Upper lobe of left lung (tissue), 6 donors: ENCODE measurements around the gene ENAH. TPM values are rescaled to one million over a fixed set of nuclear protein-coding genes. Genes with fewer than 3 reads are reported as not detected.
"Not testable (repeated sequence)": the region's sequence is repeated elsewhere in the genome, so short reads cannot be mapped to it uniquely, and the experiment has no call there.

Experiments used
- ATAC-seq, 2 donors: fragments of 200-7000 bp; cut with Tn5 transposase; one replicate each; pipeline ENCODE4 v1.9.1; 2022; ENCODE audit warnings: mild to moderate bottlenecking in 2 of 2, moderate library complexity in 2 of 2; ENCODE audit not compliant: low FRiP score in 2 of 2
- DNase-seq, 2 donors: peaks; one replicate each; pipeline ENCODE4 v3.0.0-alpha.2; 2019 to 2020
- H3K27ac ChIP-seq, 4 donors: fragments of 200-600 bp; sonication (generic); one replicate each; pipeline ENCODE4 v1.5.1; 2016 to 2019
- H3K27me3 ChIP-seq, 4 donors: fragments of 200-600 bp; sonication (generic); one replicate each; pipeline ENCODE4 v1.5.1; 2017 to 2019
- H3K36me3 ChIP-seq, 4 donors: fragments of 200-600 bp; sonication (generic); one replicate each; pipeline ENCODE4 v1.5.1; 2016 to 2019
- H3K4me1 ChIP-seq, 4 donors: fragments of 200-600 bp; sonication (generic); one replicate each; pipeline ENCODE4 v1.5.1; 2018 to 2019
- H3K4me3 ChIP-seq, 4 donors: fragments of 200-600 bp; sonication (generic); one replicate each; pipeline ENCODE4 v1.5.1; 2017 to 2019; ENCODE audit warnings: mild to moderate bottlenecking in 2 of 4, moderate library complexity in 1 of 4
- H3K9me3 ChIP-seq, 4 donors: fragments of 200-600 bp; sonication (generic); one replicate each; pipeline ENCODE4 v1.5.1; 2018 to 2019
- EP300 ChIP-seq, 4 donors: sonication (generic); formaldehyde crosslinking; IDR thresholded peaks; one replicate each; pipeline ENCODE4 v1.5.1; 2017; ENCODE audit warnings: antibody characterized with exemption in 4 of 4, control low read depth in 2 of 4
- POLR2A ChIP-seq, 4 donors: fragments of 450-650 bp; IDR thresholded peaks; one replicate each; pipeline ENCODE4 v1.5.1; 2016 to 2017; ENCODE audit warnings: antibody characterized with exemption in 4 of 4, mild to moderate bottlenecking in 2 of 4
- POLR2AphosphoS5 ChIP-seq, 2 donors: sonication (generic); formaldehyde crosslinking; IDR thresholded peaks; one replicate each; pipeline ENCODE4 v1.5.1; 2017; ENCODE audit warnings: antibody characterized with exemption in 2 of 2
- WGBS, 2 donors: methylation state at CpG; one replicate each; pipeline ENCODE4 v1.1.5; 2017 to 2018; 5-methylcytosine and 5-hydroxymethylcytosine counted together
- total RNA-seq, 6 donors: library from RNA; depleted of rRNA in 4 of 6; stranded (reverse); fragments of >200 nt in 4 of 6; gene quantifications; one replicate each; pipeline versions ENCODE4 v1.1.0 to v1.2.1, GENCODE V29; 2016 to 2021
- TF ChIP-seq, protein P1 (sequence below), 6 experiments: fragments of 450-650 bp in 4 of 6; fragments of 200-600 bp in 2 of 6; sonication (generic) in 2 of 6; IDR thresholded peaks; one replicate each; pipeline ENCODE4 v1.5.1; 2016 to 2019; ENCODE audit warnings: antibody characterized with exemption in 6 of 6
- donor health status: DM: no; HTN: no; CAD: no; lungs with moderate emphysema.
- donor health status: DM: no; HTN: yes; CAD: no; lungs with severe emphysema.

ENAH gene
- total RNA-seq, 6 donors from 2014 or later = 10.5 to 70.3 (median 33.8) TPM

DNA sequence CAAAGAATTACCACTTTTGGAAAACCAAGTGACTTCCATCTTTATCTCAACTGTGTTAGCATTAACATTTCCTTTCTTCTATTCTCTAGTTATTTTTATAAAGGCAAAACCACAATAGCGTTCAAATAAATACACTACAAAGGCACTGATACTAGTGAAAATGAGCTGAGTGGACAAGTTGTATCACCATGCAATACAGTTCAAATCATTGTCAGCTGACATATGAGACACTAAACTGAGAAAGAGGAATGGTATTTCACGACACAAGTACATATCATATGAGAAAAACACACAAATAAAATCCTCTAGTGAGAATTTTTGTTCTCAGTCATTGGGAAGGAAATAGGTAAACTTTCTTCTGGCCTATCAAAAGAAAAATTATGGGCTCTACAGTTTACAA is 26.2 kb downstream of the ENAH start:
- 55 to 68% methylated on average over 2 of the region's 2 CpGs for WGBS, 2 donors
- Histone ChIP-seq H3K27me3 (no peaks in the 10 kb centered on the region), H3K27ac (no peak overlapping the region), H3K4me1 (peaks cover 6 to 29% (median 14%) of the 10 kb centered on the region in 4 donors), H3K9me3 (no peaks in the 10 kb centered on the region), H3K36me3 (no peaks in the 10 kb centered on the region), H3K4me3 (no peak overlapping the region)
- no peak for ATAC-seq
- TF ChIP-seq EP300 (IDR thresholded peaks at IDR 0.05) = no peak
- TF ChIP-seq, protein P1, sequence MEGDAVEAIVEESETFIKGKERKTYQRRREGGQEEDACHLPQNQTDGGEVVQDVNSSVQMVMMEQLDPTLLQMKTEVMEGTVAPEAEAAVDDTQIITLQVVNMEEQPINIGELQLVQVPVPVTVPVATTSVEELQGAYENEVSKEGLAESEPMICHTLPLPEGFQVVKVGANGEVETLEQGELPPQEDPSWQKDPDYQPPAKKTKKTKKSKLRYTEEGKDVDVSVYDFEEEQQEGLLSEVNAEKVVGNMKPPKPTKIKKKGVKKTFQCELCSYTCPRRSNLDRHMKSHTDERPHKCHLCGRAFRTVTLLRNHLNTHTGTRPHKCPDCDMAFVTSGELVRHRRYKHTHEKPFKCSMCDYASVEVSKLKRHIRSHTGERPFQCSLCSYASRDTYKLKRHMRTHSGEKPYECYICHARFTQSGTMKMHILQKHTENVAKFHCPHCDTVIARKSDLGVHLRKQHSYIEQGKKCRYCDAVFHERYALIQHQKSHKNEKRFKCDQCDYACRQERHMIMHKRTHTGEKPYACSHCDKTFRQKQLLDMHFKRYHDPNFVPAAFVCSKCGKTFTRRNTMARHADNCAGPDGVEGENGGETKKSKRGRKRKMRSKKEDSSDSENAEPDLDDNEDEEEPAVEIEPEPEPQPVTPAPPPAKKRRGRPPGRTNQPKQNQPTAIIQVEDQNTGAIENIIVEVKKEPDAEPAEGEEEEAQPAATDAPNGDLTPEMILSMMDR (IDR thresholded peaks at IDR 0.05) = no peak
- no peak for DNase-seq

DNA sequence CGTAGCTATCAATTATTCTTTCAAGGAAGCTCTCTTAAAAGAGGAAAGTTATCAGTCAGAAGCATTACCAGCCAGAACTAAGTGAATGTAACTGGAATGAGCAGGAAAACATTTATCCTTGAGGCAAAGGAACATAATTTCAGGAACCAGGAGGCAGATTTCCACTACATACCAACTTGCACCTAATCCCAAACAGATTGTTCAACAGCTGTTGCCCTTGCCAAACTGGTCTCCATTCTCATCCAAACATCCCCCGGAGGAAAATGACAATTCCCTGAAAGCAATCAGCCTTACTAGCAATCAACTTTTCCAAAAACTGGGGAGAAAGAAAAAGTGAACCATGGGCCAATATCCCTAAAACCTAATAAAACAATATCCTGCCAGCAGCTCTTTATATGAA is 35.0 kb downstream of the ENAH start:
- TF ChIP-seq, protein P1 (IDR thresholded peaks at IDR 0.05) = no peak
- TF ChIP-seq EP300 (IDR thresholded peaks at IDR 0.05) (no peak), POLR2AphosphoS5 (IDR thresholded peaks at IDR 0.05) (no peak), POLR2A (IDR thresholded peaks at IDR 0.05) (no peak)
- Histone ChIP-seq H3K27ac (no peak overlapping the region), H3K4me3 (no peak overlapping the region), H3K4me1 (peaks cover 0 to 5% (median 2%) of the 10 kb centered on the region in 4 donors), H3K27me3 (no peaks in the 10 kb centered on the region), H3K9me3 (no peaks in the 10 kb centered on the region), H3K36me3 (no peaks in the 10 kb centered on the region)
- WGBS, 2 donors = 77 to 83% methylated on average over 2 of the region's 2 CpGs
- ATAC-seq (no peak), DNase-seq (no peak)

DNA sequence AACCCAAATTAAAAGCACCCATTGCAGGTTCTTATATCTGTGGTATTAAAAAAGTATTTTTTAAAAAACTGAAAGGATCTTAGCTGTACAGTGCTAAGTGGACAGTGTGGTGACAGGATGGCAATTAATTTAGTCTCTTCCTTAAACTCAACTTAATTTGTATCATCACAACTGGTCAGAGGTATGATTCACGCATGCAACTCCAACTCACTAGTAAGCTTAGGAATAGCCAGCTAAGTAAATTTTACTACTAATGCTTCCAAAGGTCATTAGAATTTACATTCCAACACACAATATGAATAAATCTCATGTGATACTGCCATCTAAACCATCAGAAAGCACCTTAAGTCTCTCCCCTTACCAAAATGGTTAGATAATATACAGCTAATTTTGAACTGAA is 35.4 kb downstream of the ENAH start:
- no peaks in the 10 kb centered on the region for H3K36me3 ChIP-seq
- WGBS, 2 donors = 79 to 94% methylated on average over 1 of the region's 1 CpG
- TF ChIP-seq, protein P1 (IDR thresholded peaks at IDR 0.05) = no peak
- H3K27ac ChIP-seq = no peak overlapping the region
- no peaks in the 10 kb centered on the region for H3K9me3 ChIP-seq
- no peaks in the 10 kb centered on the region for H3K27me3 ChIP-seq
- no peak for ATAC-seq
- H3K4me1 ChIP-seq = peaks cover 0 to 8% (median 2%) of the 10 kb centered on the region in 4 donors
- DNase-seq = no peak
- H3K4me3 ChIP-seq = no peak overlapping the region

DNA sequence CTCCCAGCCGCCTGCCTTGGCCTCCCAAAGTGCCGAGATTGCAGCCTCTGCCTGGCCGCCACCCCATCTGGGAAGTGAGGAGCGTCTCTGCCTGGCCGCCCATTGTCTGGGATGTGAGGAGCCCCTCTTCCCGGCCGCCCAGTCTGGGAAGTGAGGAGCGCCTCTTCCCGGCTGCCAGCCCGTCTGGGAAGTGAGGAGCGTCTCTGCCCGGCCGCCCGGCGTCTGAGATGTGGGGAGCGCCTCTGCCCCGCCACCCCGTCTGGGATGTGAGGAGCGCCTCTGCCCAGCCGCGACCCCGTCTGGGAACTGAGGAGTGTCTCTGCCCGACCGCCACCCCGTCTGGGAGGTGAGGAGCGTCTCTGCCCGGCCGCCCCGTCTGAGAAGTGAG is 37.5 kb downstream of the ENAH start:
- H3K27me3 ChIP-seq, H3K27ac ChIP-seq, H3K4me3 ChIP-seq, ATAC-seq, H3K9me3 ChIP-seq, H3K36me3 ChIP-seq: not testable (repeated sequence)
- WGBS, 2 donors = 94 to 98% methylated on average over 11 to 12 of the region's 29 CpGs
- H3K4me1 ChIP-seq = peaks cover 0 to 16% (median 8%) of the 10 kb centered on the region in 4 donors
- DNase-seq = peak in 1 of 2 donors; percentile 59

DNA sequence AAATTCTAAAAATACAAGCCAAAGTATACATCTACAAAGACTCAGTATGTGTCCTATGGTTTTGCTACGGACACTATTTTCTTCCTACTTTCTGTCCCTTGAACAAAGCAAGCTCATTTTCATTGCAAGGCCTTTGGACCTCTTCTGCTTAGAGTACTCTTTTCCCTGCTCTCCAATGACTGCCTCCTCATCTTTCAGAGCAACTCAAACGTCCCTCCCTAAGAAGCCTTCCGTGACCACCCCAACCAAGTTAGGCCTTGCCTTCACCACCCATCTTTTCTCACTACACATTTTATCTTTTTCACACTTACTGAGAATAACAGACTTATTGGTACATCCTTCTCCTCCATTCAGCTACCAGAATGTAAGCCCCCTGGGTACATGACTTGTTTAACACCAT is 39.9 kb downstream of the ENAH start:
- peaks cover 0 to 22% (median 10%) of the 10 kb centered on the region in 4 donors for H3K4me1 ChIP-seq
- TF ChIP-seq EP300 (IDR thresholded peaks at IDR 0.05) = no peak
- no peaks in the 10 kb centered on the region for H3K27me3 ChIP-seq
- ATAC-seq (no peak), DNase-seq (no peak)
- peak overlapping the region in 1 of 4 donors; percentile 32 for H3K27ac ChIP-seq
- no peaks in the 10 kb centered on the region for H3K36me3 ChIP-seq
- H3K4me3 ChIP-seq = no peak overlapping the region
- H3K9me3 ChIP-seq = no peaks in the 10 kb centered on the region
- WGBS, 2 donors = 71 to 75% methylated on average over 3 of the region's 3 CpGs

DNA sequence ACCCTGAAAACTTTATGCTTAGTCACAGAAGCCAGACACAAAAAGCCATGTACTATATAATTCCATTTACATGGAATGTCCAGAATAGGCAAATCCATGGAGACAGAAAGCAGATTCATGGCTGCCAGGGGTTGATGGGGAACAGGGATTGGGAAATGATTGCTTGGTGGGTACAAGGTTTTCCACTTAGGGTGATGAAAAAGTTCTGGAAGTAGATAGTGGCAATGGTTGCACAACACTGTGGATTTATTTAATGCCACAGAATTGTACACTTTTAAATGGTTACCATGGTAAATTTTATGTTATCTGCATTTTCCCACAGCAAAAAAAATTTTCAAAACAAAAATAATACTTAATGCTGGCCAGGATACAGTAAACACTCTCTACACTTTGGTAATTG is 40.6 kb downstream of the ENAH start:
- Histone ChIP-seq H3K4me3 (no peak overlapping the region), H3K36me3 (no peaks in the 10 kb centered on the region), H3K27ac (peak overlapping the region in 3 of 4 donors; percentile 32 to 52 (median 35)), H3K9me3 (no peaks in the 10 kb centered on the region), H3K27me3 (no peaks in the 10 kb centered on the region), H3K4me1 (peaks cover 0 to 18% (median 12%) of the 10 kb centered on the region in 4 donors)
- DNase-seq = no peak
- TF ChIP-seq POLR2AphosphoS5 (IDR thresholded peaks at IDR 0.05) (no peak), EP300 (IDR thresholded peaks at IDR 0.05) (no peak), POLR2A (IDR thresholded peaks at IDR 0.05) (no peak)
- TF ChIP-seq, protein P1 (IDR thresholded peaks at IDR 0.05) = no peak
- no peak for ATAC-seq
